Myocyte (in vitro differentiated cells): Measurements from ENCODE around the gene DPM2. TPM values are rescaled to one million over a fixed set of nuclear protein-coding genes. Genes with fewer than 3 reads are reported as not detected.
A peak's percentile ranks its signal among the peaks of the same experiment; 100 is the strongest.

Experiments
- DNase-seq: peaks from one replicate; pipeline ENCODE4 v3.0.0-alpha.2; 2012; ENCODE audit warnings: low read depth
- total RNA-seq: library from RNA; depleted of rRNA; stranded (reverse); fragments of >200 nt; gene quantifications from 2 replicates; pipeline ENCODE4 v1.2.3, GENCODE V29; 2014

DPM2 gene
- total RNA-seq, 1 donor from 2014 or later, result 12.5 TPM

DNA sequence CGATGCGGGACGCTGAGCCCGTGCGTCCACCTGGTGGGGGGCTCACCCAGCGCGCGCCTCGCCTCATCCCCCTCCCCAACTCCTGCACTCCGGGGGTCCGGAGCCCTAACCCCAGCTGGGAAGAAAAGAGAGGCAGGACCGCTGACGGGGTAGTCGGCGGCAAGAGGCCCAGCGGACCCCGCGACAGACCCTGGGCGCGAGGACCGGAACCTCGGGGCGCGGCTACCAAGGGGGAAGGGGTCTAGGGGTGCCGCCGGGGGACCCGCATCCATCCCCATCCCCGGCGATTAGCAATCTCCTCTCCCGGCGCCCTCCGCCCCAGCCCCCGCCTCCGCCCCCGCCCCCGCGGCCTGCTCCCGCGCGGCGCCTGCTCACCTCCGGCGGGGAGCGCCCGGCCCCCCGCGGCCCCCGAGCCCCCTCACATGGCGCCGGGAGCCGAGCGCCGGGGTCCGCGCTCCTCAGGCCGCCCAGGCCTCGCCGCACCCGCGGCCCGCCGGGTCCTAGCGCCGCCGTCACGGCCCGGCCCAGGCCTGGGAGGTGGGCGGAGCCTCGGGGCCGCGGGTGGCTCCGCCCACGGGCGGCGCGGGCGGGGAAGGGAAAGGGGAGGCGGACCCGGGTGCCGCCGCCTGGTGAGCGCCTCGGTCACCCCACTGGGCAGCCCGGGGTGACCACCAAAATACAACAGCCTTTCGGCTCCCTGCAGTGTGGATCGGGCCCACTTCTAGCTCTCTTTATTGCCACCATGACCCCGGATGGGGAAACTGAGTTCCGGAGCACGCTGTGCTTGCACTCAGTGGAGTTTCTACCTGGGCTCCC lies 38.3 kb downstream of the DPM2 start, which contains the start of gene ST6GALNAC6:
Gene ST6GALNAC6, minus strand, starts transcription at position 476 of the 816 bp plus-strand sequence. CDS start 1,622 bp downstream, outside the sequence.
- peak; percentile 84 for DNase-seq

DNA sequence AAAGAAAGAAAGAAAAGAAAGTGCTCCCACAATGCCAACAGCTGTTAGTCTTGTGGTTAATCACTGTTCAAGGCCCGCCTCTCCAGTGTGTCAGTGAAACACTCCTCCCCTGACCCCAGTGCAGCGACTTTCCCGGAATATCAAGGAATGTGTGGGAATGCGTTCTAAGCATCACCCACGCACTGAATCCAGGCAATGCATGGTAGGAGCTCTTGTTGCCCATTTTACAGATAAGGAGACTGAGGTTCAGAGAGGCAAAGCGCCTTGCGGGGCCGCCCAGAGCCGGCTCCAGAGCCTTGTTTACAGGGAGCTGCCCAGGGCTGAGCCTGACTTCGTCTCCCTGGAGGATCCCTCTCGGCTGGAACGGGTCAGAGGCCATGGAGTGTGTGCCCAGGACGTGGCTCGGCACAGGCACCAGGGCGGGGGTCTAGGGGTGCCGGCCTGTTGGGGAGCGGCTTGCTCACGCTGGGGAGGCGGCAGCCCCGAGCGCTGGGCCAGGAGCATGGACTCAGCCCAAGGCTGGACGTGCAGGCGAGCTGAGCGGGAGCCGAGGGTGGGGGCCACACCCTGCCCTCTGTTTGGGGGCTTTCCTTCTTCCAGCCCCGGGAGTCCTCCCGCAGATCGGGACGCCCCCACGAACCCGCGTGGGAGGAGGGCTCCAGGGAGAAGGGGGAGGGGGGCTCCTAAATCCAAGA lies 39.1 kb downstream of the DPM2 start:
- DNase-seq, result peak; percentile 92

DNA sequence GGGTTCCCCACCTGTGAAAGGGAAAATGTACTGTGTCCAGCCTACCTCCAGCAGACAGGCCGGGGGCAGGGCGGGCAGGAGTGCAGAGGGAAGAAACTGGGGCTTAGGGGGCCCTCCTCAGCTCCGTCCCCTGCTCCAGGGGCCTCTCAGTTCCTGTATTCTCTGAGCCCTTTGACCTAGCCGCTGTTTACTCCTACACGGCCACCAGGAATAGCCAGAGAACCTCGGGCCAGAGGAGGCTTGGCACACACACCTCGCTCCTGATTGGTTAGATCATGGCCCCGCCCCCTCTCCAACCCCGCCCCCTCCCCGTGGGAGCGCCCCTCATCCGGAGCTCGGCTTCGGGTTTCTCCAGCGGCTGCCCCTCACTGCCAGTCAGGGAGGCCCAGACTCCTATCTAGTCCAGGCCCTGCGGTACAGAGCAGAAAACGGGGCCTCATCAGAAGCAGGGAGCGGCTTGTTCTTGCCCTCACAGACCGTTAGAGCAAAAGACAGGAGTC lies 40.4 kb downstream of the DPM2 start:
- peak; percentile 81 for DNase-seq

DNA sequence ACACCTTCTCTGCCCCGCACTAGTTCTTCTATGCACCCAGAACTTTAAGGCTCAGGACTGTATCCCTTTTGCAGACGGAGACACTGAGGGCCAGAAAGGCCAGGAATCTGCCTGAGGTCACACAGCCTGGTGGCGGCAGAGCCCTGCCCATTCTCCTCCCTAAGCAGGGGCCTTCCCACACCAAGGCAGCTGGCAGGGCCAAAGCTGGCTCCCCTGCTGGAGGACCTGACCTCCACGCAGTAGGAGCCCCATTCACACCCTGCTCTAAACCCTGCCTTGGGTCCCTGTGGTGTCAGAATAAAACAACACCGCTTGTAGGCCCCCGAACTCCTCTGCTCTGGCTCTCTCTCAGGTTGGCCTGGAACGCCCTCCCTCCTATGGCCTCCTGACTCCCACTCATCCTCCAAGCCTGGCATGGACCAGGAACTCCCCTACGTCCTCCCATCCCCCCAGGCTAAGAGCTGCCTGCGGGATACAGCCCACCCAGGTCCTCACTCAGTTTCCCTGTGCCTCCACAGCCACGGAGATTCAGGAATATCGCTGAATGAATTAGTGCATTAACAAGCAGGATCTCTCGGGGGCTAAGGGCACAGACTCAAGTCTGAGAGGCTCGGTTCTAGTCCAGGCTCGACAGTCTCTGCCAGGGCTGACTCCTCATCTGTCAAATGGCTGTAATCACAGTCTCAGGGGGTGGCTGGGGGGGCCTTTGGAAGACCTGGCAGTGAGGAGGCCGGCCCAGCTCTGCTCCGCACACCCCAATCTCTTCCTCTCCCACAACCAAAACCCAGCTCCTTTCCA lies 41.1 kb downstream of the DPM2 start:
- DNase-seq, result no peak

DNA sequence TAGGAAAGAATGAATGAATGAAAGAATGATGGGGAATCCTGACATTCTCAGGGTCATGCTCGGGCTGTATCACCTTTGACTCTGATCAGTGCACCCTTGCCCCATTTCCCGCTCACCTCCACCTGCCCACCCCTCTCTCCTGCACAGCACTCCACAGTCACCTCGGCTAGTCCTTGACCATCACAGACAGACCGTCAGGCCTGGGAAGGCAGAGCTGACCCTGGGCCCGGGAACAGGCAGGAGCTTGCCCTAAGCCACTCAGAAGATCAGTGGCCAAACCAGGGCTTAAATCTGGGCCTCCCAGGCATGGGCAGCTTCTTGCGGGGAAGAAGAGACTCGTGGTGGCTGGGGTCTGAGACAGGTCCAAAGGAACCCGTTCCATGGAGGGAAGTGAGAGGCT lies 41.8 kb downstream of the DPM2 start:
- no peak for DNase-seq

DNA sequence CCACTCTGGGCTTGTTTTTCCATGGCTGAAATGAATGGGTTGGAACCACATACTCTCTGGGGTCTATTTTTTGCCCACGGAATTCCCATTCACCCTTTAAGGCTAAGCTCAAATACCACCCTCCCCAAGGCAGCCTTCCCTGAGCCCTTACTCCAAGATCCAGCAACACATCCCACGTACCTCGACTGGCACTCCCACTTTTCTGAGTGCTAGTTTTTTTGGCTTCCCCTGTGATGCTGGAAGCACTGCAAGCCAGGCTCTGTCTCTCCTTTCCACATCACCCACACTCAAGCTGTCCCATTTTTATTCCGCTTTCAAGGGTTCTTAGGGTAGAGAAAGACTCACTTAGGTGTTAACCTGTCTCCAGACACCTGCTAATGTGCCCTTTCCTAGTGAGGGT lies 44.3 kb downstream of the DPM2 start:
- no peak for DNase-seq

DNA sequence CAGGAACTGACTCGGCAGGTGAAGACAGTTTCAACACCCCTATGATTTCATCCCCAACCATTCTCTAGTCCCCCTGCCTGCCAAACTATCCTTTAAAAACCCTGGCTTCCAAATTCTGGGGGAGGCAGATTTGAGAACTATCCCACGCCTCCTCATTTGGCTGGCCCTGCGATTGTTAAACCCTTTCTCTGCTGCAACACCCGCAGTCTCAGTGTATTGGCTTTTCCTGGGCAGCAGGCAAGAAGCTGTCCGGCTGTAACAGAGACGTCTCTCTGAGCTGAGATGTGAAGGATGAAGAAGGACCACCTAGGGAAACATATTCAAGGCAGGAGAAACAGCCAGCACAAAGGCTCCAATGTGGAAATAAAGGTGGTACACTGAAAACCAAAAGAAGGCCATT lies 44.8 kb downstream of the DPM2 start:
- no peak for DNase-seq

DNA sequence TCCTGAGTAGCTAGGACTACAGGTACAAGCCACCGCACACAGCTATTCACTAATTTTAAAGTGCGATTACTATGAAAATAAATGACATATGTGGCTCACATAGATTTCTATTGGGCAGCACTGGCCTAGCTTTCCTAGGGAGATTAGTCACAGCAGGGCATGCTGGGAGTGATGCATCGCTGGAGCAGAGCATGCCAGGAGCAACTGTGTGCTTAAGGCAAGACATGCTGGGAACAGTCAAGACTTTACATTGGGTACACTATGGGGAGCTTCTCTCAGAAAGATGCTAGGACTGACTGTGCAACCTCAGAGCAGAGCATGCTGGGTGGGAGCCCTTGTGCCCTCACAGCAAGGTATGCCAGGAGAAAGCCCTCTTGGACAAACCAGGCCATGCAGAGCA lies 47.6 kb downstream of the DPM2 start:
- DNase-seq, result no peak

DNA sequence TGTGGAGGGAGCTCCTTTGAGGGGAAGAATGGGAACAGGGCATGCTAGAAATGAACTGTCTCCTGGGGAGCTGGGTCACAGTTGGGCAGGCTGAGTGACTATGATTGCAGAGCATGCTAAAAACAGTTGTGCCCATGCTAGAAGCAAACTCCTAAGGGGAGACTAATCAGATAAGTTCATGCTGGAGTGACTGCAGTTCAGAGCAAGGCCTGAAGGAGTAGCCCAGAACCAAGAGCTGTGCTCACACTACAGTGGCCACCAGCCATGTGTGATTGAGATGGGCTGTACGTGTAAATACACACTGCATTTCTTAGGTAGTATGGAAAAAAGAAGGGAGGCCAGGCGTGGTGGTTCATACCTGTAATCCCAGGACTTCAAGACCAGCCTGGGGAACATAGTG lies 49.9 kb downstream of the DPM2 start:
- no peak for DNase-seq

DNA sequence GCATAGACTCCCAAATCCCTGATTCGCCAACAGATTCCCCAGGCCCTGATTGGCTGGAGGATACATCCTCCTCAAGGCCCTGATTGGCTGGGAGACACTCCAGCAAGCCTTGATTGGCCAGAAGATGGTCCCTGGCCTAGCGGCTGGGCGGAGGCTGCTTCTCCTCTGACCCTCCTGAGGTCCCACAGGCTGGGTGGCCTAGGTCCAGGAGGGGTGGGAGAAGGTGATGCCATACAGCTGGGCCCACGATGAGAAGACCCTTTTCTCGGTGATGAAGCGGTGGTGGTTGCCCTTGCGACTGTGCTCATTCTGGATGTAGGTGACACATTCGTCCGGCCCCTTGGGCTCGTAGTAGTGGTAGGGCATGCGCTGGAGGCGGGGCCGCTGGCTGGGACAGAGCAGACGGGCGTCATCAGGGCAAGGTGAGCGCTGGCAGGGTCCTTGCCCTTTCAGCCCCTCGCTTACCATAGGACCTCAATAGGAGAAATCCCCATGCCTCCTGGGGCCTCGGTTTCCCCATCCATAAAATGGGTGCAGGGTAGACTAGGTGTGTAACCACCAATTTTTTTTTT lies 51.2 kb downstream of the DPM2 start:
- DNase-seq, result no peak

DNA sequence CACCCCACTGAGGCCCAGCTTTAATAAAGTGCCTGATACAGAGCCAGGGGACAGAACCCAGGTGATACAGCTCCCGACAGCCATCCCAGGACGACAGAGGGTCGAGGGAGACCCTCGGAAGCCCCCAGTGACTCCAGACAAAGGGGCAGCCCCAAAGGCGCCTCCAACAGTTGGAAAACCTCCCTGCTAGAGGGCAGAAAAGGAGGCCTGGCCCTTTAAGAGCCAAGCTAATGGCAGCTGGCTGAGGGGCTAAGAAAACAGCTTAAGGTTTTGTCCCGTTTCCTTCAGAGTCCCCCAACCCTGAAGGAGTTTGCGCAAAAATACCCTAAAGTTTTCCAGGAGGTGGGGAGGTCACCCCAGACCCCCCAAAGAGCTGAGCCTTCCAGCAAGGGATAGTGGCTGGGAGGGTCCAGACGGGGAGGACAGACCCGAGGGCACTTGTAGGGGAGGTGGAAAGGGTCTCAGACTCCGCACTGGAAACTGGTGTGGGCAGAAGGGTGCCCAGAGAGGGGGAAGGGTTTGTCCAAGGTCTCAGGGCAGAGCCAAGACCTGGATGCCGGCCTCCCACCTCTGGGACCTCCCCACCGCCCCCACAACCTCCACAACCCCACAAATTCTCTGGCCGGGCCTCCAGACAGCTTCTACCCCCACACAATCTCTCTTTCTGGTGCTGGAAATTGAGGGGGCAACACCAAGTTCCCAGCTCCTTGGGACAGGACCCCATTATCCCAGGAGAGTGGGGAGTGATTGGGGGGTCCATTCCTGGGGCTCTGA lies 52.0 kb downstream of the DPM2 start:
- DNase-seq, result no peak

Other genes starting within 250 kb of the DPM2 start
- gene CFAP157, start 230.9 kb downstream of the DPM2 start, total RNA-seq, result 0.13 and 0.21 TPM in 2 replicates
- gene PTRH1, start 222.2 kb downstream of the DPM2 start, total RNA-seq, result 35.6 and 57.0 TPM in 2 replicates
- 0.05 TPM in 1 of 2 replicates, not detected in the other for gene TTC16, start 221.8 kb downstream of the DPM2 start, total RNA-seq
- 7.4 and 11.0 TPM in 2 replicates for gene TOR2A, start 202.6 kb downstream of the DPM2 start, total RNA-seq
- 0.16 and 0.36 TPM in 2 replicates for gene SH2D3C, start 159.2 kb downstream of the DPM2 start, total RNA-seq
- 71.1 and 84.0 TPM in 2 replicates for gene CDK9, start 151.8 kb downstream of the DPM2 start, total RNA-seq
- gene FPGS, start 135.0 kb downstream of the DPM2 start, total RNA-seq, result 141 and 200 TPM in 2 replicates
- 10.5 and 12.5 TPM in 2 replicates for gene ENG, start 83.2 kb downstream of the DPM2 start, total RNA-seq
- 611 and 777 TPM in 2 replicates for gene AK1, start 60.2 kb downstream of the DPM2 start, total RNA-seq
- gene ST6GALNAC6, start 38.3 kb downstream of the DPM2 start, total RNA-seq, result 111 and 121 TPM in 2 replicates
- gene ST6GALNAC4, start 20.8 kb downstream of the DPM2 start, total RNA-seq, result 114 and 195 TPM in 2 replicates
- gene PIP5KL1, start 7.1 kb downstream of the DPM2 start, total RNA-seq, result 0.36 and 1.5 TPM in 2 replicates
- gene EEIG1, start 43.1 kb upstream of the DPM2 start, total RNA-seq, result 4.8 and 6.7 TPM in 2 replicates
- gene NAIF1, start 129.5 kb upstream of the DPM2 start, total RNA-seq, result 9.9 and 12.3 TPM in 2 replicates
- 36.5 and 46.1 TPM in 2 replicates for gene SLC25A25, start 130.4 kb upstream of the DPM2 start, total RNA-seq
- 65.9 and 68.6 TPM in 2 replicates for gene PTGES2, start 189.9 kb upstream of the DPM2 start, total RNA-seq
- not detected in 2 replicates for gene LCN2, start 211.6 kb upstream of the DPM2 start, total RNA-seq
- 286 and 586 TPM in 2 replicates for gene BBLN, start 222.4 kb upstream of the DPM2 start, total RNA-seq